HEK293 (cell line): ENCODE data around the gene GRK7.
"Not testable (repeated sequence)": the region's sequence is repeated elsewhere in the genome, so short reads cannot be mapped to it uniquely, and the experiment has no call there.

Experiments
- CTCF ChIA-PET: fragments of 350-600 bp; formaldehyde crosslinking; extraction: SDS; loops from one replicate; lab custom pipeline; 2021; ENCODE audit warnings: antibody characterized with exemption; lab: Yijun Ruan, JAX
- POLR2A ChIA-PET: fragments of 300-600 bp; formaldehyde crosslinking; extraction: SDS; loops from one replicate; lab custom pipeline; 2020; ENCODE audit warnings: antibody characterized with exemption, inconsistent platforms; lab: Yijun Ruan, JAX
- H3K27ac ChIP-seq: fragments of 200-500 bp; sonication (Bioruptor generic); 2 replicates; pipeline ENCODE4 v1.5.1; 2014; ENCODE audit warnings: low read depth, low read length, control low read depth, inconsistent platforms; ENCODE audit errors: extremely low read depth
- H3K36me3 ChIP-seq, 2 experiments: fragments of 200-500 bp in 1 of 2; sonication (Bioruptor generic) in 1 of 2; 1 replicate in 1 of 2; 2 replicates in 1 of 2; pipeline ENCODE4 v1.5.1; 2014 to 2017; ENCODE audit warnings: inconsistent platforms in 2 of 2, low read length in 2 of 2; ENCODE audit not compliant: control insufficient read depth in 2 of 2, insufficient read depth in 1 of 2
- H3K4me1 ChIP-seq: fragments of 200-500 bp; sonication (Bioruptor generic); 2 replicates; pipeline ENCODE4 v1.5.1; 2014; ENCODE audit warnings: mild to moderate bottlenecking, low read length, inconsistent platforms; ENCODE audit not compliant: control insufficient read depth, insufficient read depth
- H3K4me3 ChIP-seq: 2 replicates; pipeline ENCODE4 v1.5.1; 2011; ENCODE audit warnings: low read depth, mild to moderate bottlenecking, control low read depth, low read length, moderate library complexity
- H3K9me3 ChIP-seq: fragments of 200-500 bp; sonication (Bioruptor generic); 2 replicates; pipeline ENCODE4 v1.5.1; 2014; ENCODE audit warnings: low read depth, low read length, inconsistent platforms; ENCODE audit not compliant: control insufficient read depth, insufficient read depth
- BCL6B ChIP-seq: fragments of 450-650 bp; formaldehyde crosslinking; IDR thresholded peaks from 2 replicates; pipeline ENCODE4 v1.5.1; 2017; ENCODE audit warnings: missing biosample characterization, missing genetic modification characterization
- EGR2 ChIP-seq: fragments of 450-650 bp; formaldehyde crosslinking; IDR thresholded peaks from 2 replicates; pipeline ENCODE4 v1.5.1; 2016; ENCODE audit warnings: low read depth, missing biosample characterization, missing genetic modification characterization
- GLI2 ChIP-seq: fragments of 450-650 bp; formaldehyde crosslinking; IDR thresholded peaks from 2 replicates; pipeline ENCODE4; 2017; ENCODE audit warnings: missing biosample characterization, missing genetic modification characterization, low read depth, borderline replicate concordance
- ZBTB7A ChIP-seq: fragments of 450-650 bp; formaldehyde crosslinking; IDR thresholded peaks from 2 replicates; pipeline ENCODE4 v1.5.1; 2016; ENCODE audit warnings: low read depth, missing biosample characterization, missing genetic modification characterization
- ZFHX2 ChIP-seq: fragments of 450-650 bp; formaldehyde crosslinking; conservative IDR thresholded peaks from 2 replicates; pipeline ENCODE4 v1.5.1; 2016; ENCODE audit warnings: missing biosample characterization, missing genetic modification characterization
- ZNF335 ChIP-seq: fragments of 450-650 bp; formaldehyde crosslinking; conservative IDR thresholded peaks from 2 replicates; pipeline ENCODE4 v1.5.1; 2016; ENCODE audit warnings: missing biosample characterization, missing genetic modification characterization
- ZNF747 ChIP-seq: fragments of 450-650 bp; formaldehyde crosslinking; IDR thresholded peaks from 2 replicates; pipeline ENCODE4 v1.5.1; 2016; ENCODE audit warnings: missing biosample characterization, missing genetic modification characterization
- ZSCAN4 ChIP-seq: fragments of 450-650 bp; formaldehyde crosslinking; IDR thresholded peaks from 2 replicates; pipeline ENCODE4 v1.5.1; 2017; ENCODE audit warnings: missing biosample characterization, missing genetic modification characterization

Gene GRK7

GRCh38 chr3:141802316-141803077, 39.3 kb downstream of the GRK7 start (continued):
- TF ChIP-seq BCL6B (tag by site-specific recombination) (no peak), ZNF335 (tag by site-specific recombination) (no peak)

GRCh38 chr3:141803538-141803937, 40.3 kb downstream of the GRK7 start:
- POLR2A ChIA-PET, H3K9me3 ChIP-seq, H3K4me3 ChIP-seq, H3K27ac ChIP-seq, CTCF ChIA-PET, H3K4me1 ChIP-seq, H3K36me3 ChIP-seq: not testable (repeated sequence)

- Histone ChIP-seq H3K9me3 (no peaks in the 10 kb centered on the region), H3K27ac (no peak overlapping the region), H3K4me1 (no peaks in the 10 kb centered on the region), H3K4me3 (no peak overlapping the region), H3K36me3 (no peaks in the 10 kb centered on the region)
- ChIA-PET POLR2A (no interaction called here), CTCF (interaction anchor here (0.6 kb wide), 1 partner anchor 493 kb away, joined by 3 read pairs; no protein-coding TSS in a partner anchor)
- TF ChIP-seq GLI2 (tag by site-specific recombination) (no peak), ZNF747 (tag by site-specific recombination) (peak; percentile 35; the same call in 1 of the 2 replicates), ZSCAN4 (tag by site-specific recombination) (0 out of 2 replicates have a peak, but pooled peaks have one; percentile 47)
These were observed 41.2 kb downstream of the GRK7 start for GRCh38 chr3:141804447-141804777.

- CTCF ChIA-PET: interaction anchor here (0.5 to 0.6 kb wide), 2 partner anchors 18 kb away, joined by 4 to 5 read pairs; no protein-coding TSS in a partner anchor
- Histone ChIP-seq H3K27ac (no peak overlapping the region), H3K36me3 (no peaks in the 10 kb centered on the region), H3K4me1 (no peaks in the 10 kb centered on the region), H3K9me3 (no peaks in the 10 kb centered on the region), H3K4me3 (no peak overlapping the region)
- TF ChIP-seq ZFHX2 (tag by site-specific recombination) (peak; percentile 95), EGR2 (tag by site-specific recombination) (peak; percentile 94), ZBTB7A (tag by site-specific recombination) (no peak), ZSCAN4 (tag by site-specific recombination) (peak; percentile 37; the same call in 1 of the 2 replicates)
- POLR2A ChIA-PET: no interaction called here
These were observed 41.8 kb downstream of the GRK7 start for GRCh38 chr3:141804778-141805639.
